ENCODE results near the gene TNNT1. TPM values are rescaled to one million over a fixed set of nuclear protein-coding genes. Genes with fewer than 3 reads are reported as not detected.

The TNNT1 gene
- polyA plus RNA-seq, 1 experiment: 3.3 TPM

- ChIA-PET POLR2A (no interaction called here), CTCF (interaction anchor here (0.6 to 0.9 kb wide), 3 partner anchors 14 to 701 kb away, joined by 3 to 4 read pairs (median 3); no protein-coding TSS in a partner anchor)
- Histone ChIP-seq H3K27ac (ENCODE audit: low read depth, low read length) (no peak within 1 kb of the TSS), H3K27me3 (ENCODE audit: control insufficient read depth, insufficient read depth, low read length) (peaks cover 17% of the 10 kb centered on the region), H3K4me3 (ENCODE audit: low read depth, low read length) (peak within 1 kb of the TSS; percentile 57), H3K9me3 (ENCODE audit: control insufficient read depth, insufficient read depth, low read length) (peaks cover 9% of the 10 kb centered on the region; the same call in 1 of the 2 replicates)
- DNase-seq (ENCODE audit: low read depth, low spot score): no peak
- no peak for TF ChIP-seq CTCF (IDR thresholded peaks at IDR 0.05; ENCODE audit: low read depth, low read length)
These were observed 30.8 kb upstream of the TNNT1 start, which contains the start of gene SYT5 for GRCh38 chr19:55179606-55180484. SYT5 (minus strand) TSS chr19:55180289; CDS start chr19:55179041, 1,248 bp downstream.

- POLR2A ChIA-PET: no interaction called here
- Histone ChIP-seq H3K27me3 (ENCODE audit: control insufficient read depth, insufficient read depth, low read length) (peaks cover 17% of the 10 kb centered on the region), H3K9me3 (ENCODE audit: control insufficient read depth, insufficient read depth, low read length) (peaks cover 12% of the 10 kb centered on the region; the same call in 1 of the 2 replicates), H3K4me3 (ENCODE audit: low read depth, low read length) (peak overlapping the region; percentile 57), H3K27ac (ENCODE audit: low read depth, low read length) (no peak overlapping the region)
- DNase-seq (ENCODE audit: low read depth, low spot score): no peak
- no peak for TF ChIP-seq CTCF (IDR thresholded peaks at IDR 0.05; ENCODE audit: low read depth, low read length)
- CTCF ChIA-PET: no interaction called here
These were observed 30.0 kb upstream of the TNNT1 start for GRCh38 chr19:55178781-55179599.

GRCh38 chr19:55176076-55176475 is 27.1 kb upstream of the TNNT1 start:
- Histone ChIP-seq H3K27me3 (ENCODE audit: control insufficient read depth, insufficient read depth, low read length) (peaks cover 12% of the 10 kb centered on the region), H3K9me3 (ENCODE audit: control insufficient read depth, insufficient read depth, low read length) (peaks cover 12% of the 10 kb centered on the region; the same call in 1 of the 2 replicates), H3K27ac (ENCODE audit: low read depth, low read length) (no peak overlapping the region), H3K4me3 (ENCODE audit: low read depth, low read length) (no peak overlapping the region)
- DNase-seq (ENCODE audit: low read depth, low spot score): no peak
- POLR2A ChIA-PET: interaction anchor here (0.5 to 0.6 kb wide), 2 partner anchors 98 to 232 kb away, joined by 3 to 14 read pairs; partner anchors contain the start of gene UBE2S
- no peak for TF ChIP-seq CTCF (IDR thresholded peaks at IDR 0.05; ENCODE audit: low read depth, low read length)
- CTCF ChIA-PET: no interaction called here

- no peak for TF ChIP-seq CTCF (IDR thresholded peaks at IDR 0.05; ENCODE audit: low read depth, low read length)
- ChIA-PET POLR2A (interaction anchor here (0.5 kb wide), 1 partner anchor 232 kb away, joined by 3 read pairs; the partner anchor contains the start of gene UBE2S), CTCF (interaction anchor here (0.7 to 0.9 kb wide), 2 partner anchors 9 to 328 kb away, joined by 3 read pairs; partner anchors contain the start of gene DNAAF3)
- H3K4me3 ChIP-seq (ENCODE audit: low read depth, low read length): no peak overlapping the region
- no peak for DNase-seq (ENCODE audit: low read depth, low spot score)
- H3K27me3 ChIP-seq (ENCODE audit: control insufficient read depth, insufficient read depth, low read length): peaks cover 6% of the 10 kb centered on the region
- H3K9me3 ChIP-seq (ENCODE audit: control insufficient read depth, insufficient read depth, low read length): peaks cover 12% of the 10 kb centered on the region; the same call in 1 of the 2 replicates
- H3K27ac ChIP-seq (ENCODE audit: low read depth, low read length): no peak overlapping the region
These were observed 26.3 kb upstream of the TNNT1 start for GRCh38 chr19:55175117-55175867.

Data from AG04450 (cell line).